Activated naive CD8-positive, alpha-beta T cell treated with anti-CD3 and anti-CD28 coated beads, Interleukin-2, amount 50 U/mL, for 16 hours (primary cell): ENCODE measurements around the gene ACTN1.
A peak's percentile ranks its signal among the peaks of the same experiment; 100 is the strongest.
"Not testable (repeated sequence)": the region's sequence is repeated elsewhere in the genome, so short reads cannot be mapped to it uniquely, and the experiment has no call there.

ENCODE experiments used
- DNase-seq: peaks from one replicate; pipeline ENCODE4 v3.0.0-alpha.2; 2020; ENCODE audit warnings: low read depth, low spot score

Gene ACTN1

DNA sequence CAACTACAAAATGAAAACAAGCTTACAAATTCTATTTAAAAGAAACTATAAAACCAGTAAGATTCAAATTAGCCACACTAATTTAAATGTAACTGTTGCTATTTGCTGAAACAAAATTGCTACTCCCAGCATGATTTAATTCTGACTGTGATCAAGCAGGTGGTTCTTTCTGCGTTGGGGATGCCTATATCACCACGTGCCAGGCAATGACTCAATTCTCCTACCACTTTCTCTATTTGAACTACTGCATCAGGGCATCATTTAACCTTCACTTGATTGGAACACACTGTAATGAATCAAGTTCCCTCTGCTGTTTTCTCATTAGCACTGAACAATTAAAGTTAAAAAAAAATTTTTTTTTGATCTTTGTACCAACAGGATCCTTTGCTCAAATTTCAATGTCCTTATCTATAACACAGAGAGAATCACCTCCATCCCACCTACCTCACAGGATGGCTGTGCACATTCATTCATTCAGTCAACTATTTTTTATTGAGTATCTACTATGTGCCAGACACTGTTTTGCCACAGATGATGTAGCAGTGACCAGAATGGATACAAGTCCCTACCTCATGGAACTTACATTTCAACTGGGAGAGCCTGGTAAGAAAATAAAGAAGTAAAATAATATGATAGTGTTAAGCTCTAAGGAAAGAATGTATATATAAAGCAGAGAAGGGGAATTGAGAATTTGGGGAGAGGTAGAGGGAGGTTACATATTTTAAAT lies 8.0 kb upstream of the ACTN1 start:
- no peak for DNase-seq

DNA sequence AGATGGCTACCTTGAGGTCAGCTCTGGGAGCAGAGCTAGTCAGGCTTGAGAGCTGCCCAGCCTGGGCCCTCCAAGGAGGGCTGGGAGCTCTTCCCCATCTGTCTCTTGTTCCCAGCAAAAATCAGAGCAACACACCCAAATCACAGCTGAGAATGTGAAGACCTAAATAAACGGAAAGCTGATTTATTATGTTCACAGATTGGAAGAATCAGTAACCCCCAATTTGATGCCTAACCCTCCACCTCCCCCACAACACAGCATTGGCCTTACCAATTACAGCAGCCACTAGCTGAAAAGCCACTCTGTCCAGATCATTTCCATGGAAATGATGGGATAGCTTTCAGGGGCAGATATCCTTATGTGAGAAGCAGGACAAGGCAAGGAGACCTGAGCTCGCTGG lies 7.1 kb upstream of the ACTN1 start:
- no peak for DNase-seq

DNA sequence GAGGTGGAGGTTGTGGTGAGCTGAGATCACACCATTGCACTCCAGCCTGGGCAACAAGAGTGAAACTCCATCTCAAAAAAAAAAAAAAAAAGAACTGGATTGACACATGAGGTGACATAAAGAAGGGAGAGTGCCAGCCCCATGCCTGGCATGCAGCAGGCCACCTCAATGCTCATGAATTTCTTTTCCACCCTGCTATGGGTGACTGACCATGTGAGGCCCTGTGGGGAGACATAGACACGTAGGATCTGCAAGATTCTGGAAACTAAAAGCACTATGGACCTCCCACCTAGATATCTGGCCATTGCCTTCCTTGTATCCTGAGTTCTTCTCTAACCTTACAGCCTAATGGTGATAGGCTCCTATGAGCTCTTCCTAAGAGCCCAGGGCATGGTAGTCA lies 5.6 kb upstream of the ACTN1 start:
- DNase-seq: no peak

DNA sequence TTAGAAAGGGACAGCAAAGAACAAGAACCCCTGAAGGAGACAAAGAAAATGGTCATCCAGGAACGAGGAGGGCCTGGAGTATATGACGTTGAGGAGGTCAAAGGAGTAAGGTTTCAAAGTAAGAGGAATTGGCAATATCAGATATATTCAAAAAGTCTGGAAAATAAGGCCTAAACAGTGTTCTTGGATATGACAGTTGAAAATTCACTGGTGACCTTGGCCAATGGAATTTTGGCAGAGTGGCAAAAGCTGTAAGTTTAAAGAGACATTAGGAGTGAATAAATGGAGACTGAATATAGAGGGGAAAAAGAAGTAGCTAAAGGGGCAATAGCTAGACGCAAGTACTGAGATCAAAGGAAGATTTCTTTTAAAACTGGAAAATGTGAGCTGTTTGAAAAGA lies 4.1 kb upstream of the ACTN1 start:
- no peak for DNase-seq

DNA sequence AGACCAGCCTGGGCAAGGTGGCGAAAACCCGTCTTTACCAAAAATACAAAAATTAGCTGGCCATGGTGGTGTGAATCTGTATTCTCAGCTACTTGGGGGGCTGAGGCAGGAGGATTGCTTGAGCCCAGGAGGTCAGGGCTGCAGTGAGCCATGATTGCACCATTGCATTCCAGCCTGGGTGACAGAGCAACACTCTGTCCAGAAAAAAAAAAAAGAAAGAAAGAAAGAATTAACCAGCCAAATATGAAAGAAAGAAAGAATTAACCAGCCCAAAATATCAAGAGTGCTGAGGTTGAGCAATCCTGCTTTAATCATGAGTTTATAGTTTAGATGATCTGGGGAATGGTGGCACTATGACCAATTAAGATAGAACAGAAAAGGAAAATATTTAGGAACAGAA lies 3.5 kb upstream of the ACTN1 start:
- DNase-seq: no peak

DNA sequence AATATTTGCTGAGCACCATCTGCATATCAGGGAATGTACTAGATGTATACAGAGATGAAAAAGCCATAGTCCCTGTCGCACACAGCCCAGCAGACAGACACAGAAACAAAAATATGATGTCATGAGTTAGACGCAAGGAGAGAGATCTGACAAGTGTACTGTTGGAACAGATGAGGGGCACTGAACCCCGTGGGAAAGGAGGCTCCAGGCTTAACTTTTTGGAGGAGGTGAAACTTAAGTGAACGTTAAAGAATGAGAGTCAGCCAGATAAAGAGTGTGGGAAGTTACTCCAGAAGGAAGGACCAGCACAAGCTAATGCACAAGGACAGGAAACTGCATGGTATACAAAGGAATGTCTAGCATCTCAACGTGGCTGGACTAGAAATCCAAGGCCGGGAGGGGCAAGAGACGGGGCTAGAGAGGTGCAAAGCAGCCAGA lies 2.5 kb upstream of the ACTN1 start:
- no peak for DNase-seq

DNA sequence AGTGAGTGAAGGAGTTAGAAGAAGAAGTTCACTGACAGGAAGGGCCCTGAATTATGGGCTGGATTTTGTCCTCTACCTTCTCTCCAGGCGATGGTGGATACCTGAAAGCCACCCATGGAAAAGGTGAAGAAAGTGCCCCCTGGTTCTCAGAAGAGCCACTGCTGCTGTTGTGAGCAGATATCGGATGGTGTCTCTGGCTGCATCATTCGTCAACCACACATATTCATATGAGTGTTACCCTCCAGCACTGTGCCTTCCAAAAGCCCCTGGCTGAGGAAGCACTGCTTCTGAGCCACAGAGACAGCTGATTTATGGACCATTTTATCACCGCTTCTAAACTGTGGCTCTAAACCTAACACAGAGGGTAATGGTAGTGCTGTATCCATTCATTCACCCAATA lies 2.0 kb upstream of the ACTN1 start:
- no peak for DNase-seq

DNA sequence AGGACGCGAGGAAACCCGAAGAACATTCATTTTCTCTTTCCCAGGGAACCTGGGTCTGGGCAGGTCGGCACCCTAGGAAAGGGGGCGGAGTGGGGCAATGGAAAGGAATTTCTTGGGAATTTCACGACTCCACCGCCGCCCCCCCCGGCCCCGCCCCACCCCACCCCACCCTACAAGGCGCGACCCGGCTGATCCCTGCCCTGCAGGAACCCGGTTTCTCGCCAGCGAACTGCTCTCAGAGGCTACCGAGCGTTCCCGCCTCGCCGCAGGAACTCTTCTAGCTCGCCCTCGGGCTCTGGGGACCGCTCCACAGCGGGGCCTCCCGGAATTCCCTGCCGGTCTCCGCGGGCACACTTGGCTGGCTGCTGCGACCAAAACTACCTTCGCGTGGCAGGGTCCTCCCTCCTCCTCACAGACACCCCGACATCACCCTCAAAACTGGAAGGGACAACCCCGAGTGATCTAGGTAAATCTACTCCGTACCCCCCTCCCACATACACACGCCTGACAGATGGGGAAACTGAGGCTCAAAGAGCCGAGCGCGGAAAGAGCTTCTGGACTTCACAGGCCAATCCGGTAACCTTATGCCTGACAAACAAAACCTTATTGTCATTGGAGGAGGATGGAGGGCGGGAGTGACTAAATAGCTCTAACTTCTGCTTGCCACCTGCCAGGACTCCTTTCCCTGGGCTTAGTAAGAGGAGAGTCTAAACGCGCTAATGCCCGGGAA lies 785 bp upstream of the ACTN1 start:
- DNase-seq: no peak

DNA sequence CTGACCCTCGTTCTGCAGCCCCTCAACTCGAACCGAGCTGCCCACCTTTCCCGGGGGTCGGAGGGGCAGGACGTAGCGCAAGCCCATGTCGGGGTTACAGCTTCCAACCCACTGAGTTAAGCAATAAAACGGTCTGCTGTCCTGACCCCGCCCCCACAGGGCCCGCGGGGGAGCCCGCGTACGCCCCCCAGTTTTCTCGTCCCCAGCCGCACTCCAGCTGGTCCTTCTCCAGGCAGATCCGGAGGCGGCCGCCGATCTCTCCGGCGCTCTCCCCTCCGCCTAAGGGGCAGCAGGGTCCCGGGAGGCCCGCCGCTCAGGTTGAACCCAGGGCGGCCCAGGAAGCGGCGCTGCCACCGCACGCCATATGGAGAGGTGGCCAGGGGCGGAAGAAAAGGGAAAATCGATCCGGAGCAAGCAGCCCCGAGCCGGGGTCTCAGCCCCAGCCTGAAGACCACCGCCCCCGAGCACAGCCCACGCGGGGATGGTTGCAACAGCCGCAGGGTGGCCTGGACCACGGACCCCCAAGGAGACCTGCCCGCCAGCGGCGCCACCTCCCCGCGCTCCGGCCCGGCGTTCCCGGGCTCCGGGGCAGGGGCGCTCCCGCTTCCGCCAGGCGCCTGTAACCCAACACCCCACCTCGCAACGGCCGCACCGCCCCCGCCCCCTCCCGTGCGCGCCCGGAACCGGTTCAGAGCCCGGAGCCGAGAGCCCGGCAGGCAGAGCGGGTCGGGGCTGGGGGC lies 760 bp downstream of the ACTN1 start:
- peak; percentile 15 for DNase-seq

DNA sequence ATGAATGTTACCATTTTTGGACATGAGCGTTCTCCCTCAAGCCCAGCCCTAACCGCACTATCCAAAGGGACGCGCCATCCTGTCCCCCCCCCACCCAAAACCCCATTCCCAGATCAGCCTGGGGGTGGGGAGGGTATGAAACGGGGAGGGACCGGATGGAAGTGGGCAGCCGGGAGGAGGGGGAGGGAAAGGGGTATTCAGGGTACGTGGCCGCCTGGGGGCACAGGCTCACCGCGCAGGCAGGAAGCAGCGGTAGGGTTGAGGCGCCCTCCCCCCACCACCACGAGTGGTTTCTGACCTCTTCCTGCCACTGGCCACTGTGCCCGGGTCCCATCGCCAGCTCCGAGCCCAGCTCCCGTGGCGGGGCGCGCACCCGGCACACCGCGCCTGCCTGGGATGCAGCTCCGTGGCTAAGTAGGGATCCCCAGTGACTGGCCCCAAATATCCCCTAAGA lies 1.4 kb downstream of the ACTN1 start:
- no peak for DNase-seq

DNA sequence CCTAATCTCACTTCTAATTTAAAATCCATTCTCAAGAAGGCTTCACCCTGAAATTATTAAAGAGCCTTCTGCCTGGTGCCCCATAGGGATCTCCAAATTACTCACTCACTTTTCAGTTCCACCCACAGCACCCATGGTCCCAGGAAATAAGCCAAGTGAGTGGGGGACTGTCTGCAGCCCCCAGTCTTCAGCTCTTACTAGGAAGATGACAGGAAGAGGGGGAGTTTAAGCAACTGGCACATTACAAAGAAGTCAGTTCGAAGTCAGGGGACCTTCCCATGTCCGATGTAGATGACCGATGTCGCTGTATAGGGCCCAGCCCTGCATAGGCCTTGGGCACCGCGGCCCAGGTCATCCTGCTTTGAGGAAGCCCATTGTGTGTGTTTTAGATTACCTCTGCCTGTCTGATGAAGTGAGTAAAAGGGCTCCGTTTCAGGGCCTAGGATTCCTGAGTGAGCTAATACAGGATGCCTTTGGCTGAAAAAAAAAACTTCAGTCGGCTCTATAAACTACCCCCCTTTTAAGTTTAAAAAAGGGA lies 1.9 kb downstream of the ACTN1 start:
- no peak for DNase-seq

DNA sequence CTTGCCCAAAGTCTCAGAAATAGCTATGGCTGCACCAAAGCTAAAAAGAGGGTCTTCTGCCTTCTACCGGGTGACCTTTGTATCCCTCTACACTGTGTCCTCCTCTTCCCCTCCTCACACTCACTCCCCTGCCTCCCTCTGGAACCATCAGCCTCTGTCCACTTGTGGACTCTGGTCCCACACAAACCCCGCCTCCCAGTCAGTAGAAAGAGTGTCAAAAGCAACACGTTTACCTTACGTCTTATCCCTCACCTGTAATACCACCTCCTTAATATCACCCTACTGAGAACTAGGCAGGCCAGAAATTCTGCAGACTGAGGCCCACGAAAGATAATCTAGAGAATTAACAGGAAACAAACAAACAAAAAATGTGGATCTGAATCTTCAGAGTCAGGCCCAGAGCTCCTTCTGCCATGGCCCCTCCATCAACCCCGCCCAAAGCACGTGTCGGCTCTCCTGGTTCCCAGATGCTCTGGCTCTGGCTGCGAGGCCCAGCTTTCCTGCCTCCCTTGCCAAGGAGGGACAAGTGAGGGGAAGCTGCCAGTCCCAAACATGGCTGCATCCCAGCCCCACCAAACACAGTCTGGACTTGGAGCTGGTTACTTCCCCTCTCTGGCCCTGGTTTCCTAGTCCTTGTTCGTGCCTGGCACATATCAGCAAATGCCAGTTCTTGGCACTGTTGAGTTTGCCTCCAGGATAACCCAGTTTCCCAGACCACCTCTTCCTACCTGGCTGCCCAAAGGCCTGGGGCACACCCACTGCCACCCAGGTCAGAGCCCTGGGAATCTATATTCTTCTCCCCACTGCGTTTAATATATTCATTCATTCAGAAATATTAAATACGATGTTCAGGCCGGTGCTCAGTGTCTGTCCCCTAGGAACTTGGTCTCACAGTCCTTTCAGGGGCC lies 2.7 kb downstream of the ACTN1 start:
- no peak for DNase-seq

DNA sequence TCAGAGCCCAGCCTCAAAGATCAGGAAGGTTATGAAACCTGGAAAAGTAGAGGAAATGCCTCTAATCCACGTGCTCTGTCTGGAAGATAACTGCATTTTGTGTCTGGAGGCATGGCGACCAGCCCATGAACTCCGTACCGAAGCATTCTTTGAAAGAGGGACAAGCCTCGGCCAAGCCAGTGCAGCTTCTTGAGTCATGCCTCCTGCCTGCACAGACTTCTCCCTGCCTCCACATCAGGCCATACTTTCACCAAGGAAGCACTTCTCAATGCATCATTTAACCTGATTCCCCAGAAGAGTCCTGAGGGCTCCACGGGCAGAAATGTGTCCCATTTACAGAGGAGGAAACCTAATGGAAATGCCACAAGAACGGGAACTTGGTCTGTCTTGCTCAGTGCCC lies 3.4 kb downstream of the ACTN1 start:
- no peak for DNase-seq

DNA sequence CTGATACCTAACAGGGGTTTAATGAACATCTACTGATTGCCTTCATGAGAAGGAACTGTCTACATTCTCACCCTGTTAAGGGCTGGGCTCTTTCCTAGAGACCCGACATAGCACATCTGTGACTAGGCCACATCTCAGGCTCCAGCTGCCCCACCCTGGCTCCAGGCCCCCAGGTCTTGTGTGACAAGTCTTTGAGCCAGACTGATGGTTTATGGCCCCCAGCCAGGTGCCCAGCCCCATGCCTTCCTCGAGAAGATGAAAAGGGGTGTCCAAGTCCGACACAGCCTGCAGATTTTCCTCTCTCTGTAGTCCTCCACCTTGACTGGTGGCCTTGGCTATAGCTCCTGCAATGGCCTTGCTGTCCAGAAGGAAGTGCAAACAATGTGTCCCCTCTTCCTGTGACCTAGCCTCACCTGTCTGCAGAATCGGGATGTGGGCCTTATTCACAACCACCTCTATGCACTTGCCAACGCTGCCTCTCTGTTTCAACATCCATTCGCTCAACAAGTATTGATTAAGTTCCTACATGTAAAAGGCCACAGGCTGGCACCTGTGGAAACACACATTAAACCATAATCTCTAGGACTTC lies 4.2 kb downstream of the ACTN1 start:
- no peak for DNase-seq

DNA sequence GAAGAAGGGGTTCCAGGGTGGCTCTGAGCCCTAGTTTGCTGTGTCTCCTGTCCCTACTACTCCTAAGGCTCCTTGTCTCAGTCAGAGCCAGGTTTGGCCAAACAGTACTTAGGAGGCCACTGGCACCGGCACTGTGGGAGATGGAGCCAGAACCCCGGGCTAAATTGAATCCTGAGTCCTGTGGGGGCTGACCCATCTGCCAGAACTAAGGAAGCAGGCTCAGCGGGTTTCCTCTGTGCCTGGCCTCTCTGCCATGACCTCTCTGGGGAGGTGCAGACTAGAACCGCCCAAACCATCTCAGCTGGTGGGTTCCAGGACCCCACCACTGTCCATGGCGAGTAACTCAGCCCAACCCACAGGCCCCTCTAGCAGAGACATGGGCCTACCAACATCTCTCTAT lies 5.5 kb downstream of the ACTN1 start:
- DNase-seq: no peak

DNA sequence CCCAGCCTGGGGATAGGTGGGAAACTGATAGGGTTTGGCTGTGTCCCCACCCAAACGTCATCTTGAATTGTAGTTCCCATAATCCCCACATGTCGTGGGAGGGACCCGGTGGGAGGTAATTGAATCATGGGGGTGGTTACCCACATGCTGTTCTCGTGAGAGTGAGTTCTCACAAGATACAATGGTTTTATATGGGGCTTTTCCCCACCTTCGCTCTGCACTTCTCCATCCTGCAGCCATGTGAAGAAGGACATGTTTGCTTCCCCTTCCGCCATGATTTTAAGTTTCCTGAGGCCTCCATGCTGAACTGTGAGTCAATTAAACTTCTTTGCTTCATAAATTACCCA lies 5.9 kb downstream of the ACTN1 start:
- DNase-seq: not testable (repeated sequence)

DNA sequence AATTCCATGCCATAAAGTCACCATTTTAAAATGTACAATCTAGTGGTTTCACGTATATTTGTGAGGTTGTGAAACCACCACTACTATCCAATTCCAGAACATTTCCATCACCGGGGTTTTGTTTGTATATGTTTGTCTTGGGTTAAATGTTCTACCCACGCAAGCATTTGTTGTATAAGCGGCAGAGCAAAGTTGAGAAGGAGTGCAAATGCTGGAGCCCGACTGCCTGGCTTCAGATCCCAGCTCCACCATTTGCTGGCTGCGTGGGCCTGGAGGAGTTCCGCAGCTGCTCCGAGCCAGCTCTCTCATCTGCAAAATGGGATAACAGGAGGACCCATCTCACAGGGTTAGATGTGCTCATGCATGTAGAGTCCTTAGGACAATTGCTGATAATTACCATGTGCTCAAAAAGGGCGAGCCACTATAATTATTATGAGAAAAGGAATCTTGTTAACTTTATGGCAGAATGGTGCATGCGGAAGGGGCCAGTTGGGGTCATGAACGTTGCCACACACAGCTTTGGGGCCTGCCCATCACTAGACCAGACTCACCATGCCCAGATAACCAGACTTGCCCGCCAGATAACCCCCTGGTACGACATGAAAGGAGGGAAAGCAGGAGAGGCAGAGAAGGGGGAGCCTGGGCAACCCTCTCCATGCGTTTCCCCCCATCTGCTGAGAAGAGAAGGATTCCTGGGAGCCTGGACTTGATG lies 6.4 kb downstream of the ACTN1 start:
- DNase-seq: no peak

DNA sequence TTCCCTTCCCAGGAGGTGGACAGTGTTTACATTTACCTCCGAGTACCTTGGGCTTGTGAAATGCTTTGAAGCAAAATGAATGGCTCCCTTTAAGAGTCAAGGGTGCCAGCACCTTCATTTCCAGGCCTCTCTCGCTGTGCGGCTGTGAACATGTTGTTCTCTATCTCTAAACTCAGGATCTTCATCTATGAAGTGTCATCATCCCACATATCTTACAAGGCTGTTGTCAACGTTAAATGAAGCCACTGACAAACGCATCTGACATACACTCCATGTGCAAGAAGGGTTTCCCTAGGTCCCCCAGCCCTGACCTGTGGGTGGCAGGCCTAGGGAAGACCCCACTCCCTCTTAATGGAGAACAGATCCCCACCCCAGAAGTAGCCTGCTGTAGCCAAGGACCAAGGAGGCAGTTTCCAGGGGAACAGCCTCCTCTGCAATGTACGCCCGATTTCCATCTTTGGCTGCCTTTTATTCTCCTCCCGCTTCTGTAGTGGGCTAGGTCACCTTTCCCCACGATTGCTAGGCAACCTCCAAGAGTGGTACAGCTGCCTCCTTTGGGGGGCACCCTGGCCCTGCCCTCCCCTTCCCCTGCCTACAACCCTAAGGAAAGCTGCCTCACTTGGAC lies 7.6 kb downstream of the ACTN1 start:
- no peak for DNase-seq

DNA sequence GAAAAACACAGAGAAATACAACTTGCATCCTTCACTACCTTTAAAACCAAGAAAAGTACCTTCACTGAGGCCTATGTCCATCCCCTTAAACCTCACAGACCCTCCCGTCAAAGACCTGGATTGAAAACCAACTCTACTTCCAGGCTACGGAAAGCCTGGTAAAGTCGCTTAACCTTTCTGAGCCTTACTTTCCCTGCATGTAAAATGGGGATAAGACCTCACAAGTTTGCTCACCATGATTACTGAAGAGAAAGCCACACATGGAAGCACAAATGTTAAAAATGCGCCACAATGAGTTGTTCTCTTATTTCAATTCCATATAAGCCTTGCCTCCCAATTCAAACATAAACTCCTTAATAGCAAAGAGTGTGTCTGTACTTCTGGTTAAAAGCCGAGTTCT lies 8.4 kb downstream of the ACTN1 start:
- no peak for DNase-seq

DNA sequence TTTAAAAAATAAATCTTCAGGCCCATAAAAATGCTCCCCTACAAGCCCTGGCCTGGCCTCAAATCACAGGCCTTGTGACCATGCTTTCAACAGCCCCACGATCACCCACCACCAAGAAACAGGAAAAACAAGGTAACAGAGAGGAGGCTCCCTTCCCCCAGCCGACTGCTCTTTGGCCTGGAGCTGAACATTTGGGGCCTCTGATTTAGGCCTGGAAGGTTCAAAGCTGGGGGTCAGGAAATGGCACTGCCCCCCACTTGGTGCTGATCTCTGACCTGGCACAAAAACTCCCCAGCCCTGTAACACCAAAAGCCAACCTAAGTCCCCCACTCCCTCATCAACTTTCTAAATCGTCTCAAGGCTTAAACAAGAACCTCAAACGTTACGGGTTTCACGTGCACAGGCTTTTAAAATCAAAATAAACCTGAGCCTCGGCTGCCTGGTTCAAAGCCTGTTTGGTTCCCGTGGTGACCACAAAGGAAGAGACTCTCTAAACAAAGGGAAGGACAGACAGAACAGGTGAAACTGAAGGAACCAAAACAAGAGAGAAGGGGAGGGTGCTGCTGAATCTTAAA lies 9.0 kb downstream of the ACTN1 start:
- DNase-seq: no peak
